Erythroblast (primary cell): ENCODE measurements around the gene CAV1.

Source experiments
- GATA1 ChIP-seq: IDR thresholded peaks from 2 replicates; pipeline ENCODE4 v1.6.1; 2011; ENCODE audit warnings: low read depth, mild to moderate bottlenecking, control low read depth, low read length, moderate library complexity
- POLR2A ChIP-seq: IDR thresholded peaks from 2 replicates; pipeline ENCODE4 v1.6.1; 2011; ENCODE audit warnings: mild to moderate bottlenecking, low read length

DNA sequence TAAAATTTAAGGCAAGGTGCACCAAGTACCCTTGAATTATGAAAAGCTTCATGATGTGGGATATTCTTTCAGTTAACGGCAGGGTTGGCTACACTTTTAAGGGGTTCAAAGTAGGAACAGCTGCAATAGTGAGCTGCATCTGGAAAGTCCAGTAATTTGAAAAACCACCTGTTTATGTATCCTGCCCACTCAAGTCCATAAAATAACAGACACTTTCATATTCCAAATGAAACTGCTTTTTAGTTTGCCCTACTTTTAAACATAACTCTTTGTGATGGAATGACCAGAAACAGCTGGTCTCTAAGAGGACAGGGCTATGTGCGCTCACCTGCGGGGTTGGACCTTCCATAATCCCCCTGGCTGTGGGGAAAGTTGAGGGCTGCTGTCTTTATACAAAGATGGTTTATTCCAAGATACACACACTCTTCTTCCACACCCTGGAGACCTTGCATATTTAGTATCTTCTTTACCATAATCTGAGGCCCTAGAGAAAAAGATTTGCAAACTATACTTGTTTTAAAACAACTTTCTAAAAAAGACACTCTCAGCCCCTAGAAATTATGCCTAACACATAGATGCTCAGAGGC lies 7.4 kb downstream of the CAV1 start:
- TF ChIP-seq POLR2A (no peak), GATA1 (no peak)
